ENCODE results near the gene THG1L.
A peak's percentile ranks its signal among the peaks of the same experiment; 100 is the strongest.

Gene THG1L

GRCh38 chr5:157761690-157762621, 30.7 kb downstream of the THG1L start:
- peak; percentile 44 for DNase-seq

- DNase-seq: no peak
Observed at GRCh38 chr5:157764531-157764930, 33.3 kb downstream of the THG1L start.

GRCh38 chr5:157766442-157766841, 35.2 kb downstream of the THG1L start:
- DNase-seq: no peak

GRCh38 chr5:157766902-157767301, 35.7 kb downstream of the THG1L start:
- no peak for DNase-seq

GRCh38 chr5:157767689-157768088, 36.5 kb downstream of the THG1L start:
- DNase-seq: no peak

- DNase-seq: no peak
Observed at GRCh38 chr5:157770665-157771064, 39.4 kb downstream of the THG1L start.

GRCh38 chr5:157772127-157772526, 40.9 kb downstream of the THG1L start:
- DNase-seq: no peak

GRCh38 chr5:157778121-157778805, 47.0 kb downstream of the THG1L start:
- no peak for DNase-seq

GRCh38 chr5:157779221-157779620, 48.0 kb downstream of the THG1L start:
- DNase-seq: no peak

GRCh38 chr5:157785801-157786200, 54.6 kb downstream of the THG1L start:
- DNase-seq: no peak

Data from DMS 273 treated with DMSO at 0.1 percent for 48 hours (cell line).